T-helper 2 cell (primary cell): ENCODE results near the gene GNA15.
"Not testable (repeated sequence)": the region's sequence is repeated elsewhere in the genome, so short reads cannot be mapped to it uniquely, and the experiment has no call there.

ENCODE experiments used
- DNase-seq, 5 experiments: peaks; one replicate each; pipeline versions ENCODE4 v3.0.0 to v3.0.0-alpha.2; 2012 to 2022

GNA15 gene

GRCh38 chr19:3192684-3193083, 56.9 kb downstream of the GNA15 start:
- no peak for DNase-seq

GRCh38 chr19:3193256-3194105, 57.6 kb downstream of the GNA15 start:
- DNase-seq: no peak

- DNase-seq: no peak
These were observed 58.6 kb downstream of the GNA15 start for GRCh38 chr19:3194106-3195087.

- DNase-seq: no peak
These were observed 60.5 kb downstream of the GNA15 start for GRCh38 chr19:3196064-3196932.

- DNase-seq: no peak
These were observed 61.0 kb downstream of the GNA15 start for GRCh38 chr19:3196933-3197205.

- DNase-seq: no peak
These were observed 63.3 kb downstream of the GNA15 start for GRCh38 chr19:3198901-3199700.

- DNase-seq: no peak
These were observed 65.4 kb downstream of the GNA15 start for GRCh38 chr19:3201072-3201700.

- DNase-seq: no peak
These were observed 66.1 kb downstream of the GNA15 start for GRCh38 chr19:3201911-3202310.

- DNase-seq: no peak
These were observed 66.5 kb downstream of the GNA15 start for GRCh38 chr19:3202346-3202745.

- not testable (repeated sequence) for DNase-seq
These were observed 67.1 kb downstream of the GNA15 start for GRCh38 chr19:3202895-3203294.

- DNase-seq: no peak
These were observed 68.2 kb downstream of the GNA15 start for GRCh38 chr19:3203805-3204645.

GRCh38 chr19:3204646-3205275, 68.9 kb downstream of the GNA15 start:
- DNase-seq: no peak

- no peak for DNase-seq
These were observed 70.6 kb downstream of the GNA15 start for GRCh38 chr19:3206216-3206953.

- DNase-seq: no peak
These were observed 71.8 kb downstream of the GNA15 start for GRCh38 chr19:3207461-3208242.

- no peak for DNase-seq
These were observed 72.7 kb downstream of the GNA15 start for GRCh38 chr19:3208317-3209207.

GRCh38 chr19:3210347-3211017, 74.6 kb downstream of the GNA15 start:
- DNase-seq: peak; percentile 28 to 71 (median 53)

GRCh38 chr19:3211191-3211590, 75.4 kb downstream of the GNA15 start:
- no peak for DNase-seq
